WTC11 (cell line): ENCODE results near the gene TRIM4. TPM values are rescaled to one million over a fixed set of nuclear protein-coding genes. Genes with fewer than 3 reads are reported as not detected.

ENCODE experiments used
- ATAC-seq: fragments of 200-7000 bp; cut with Tn5 transposase; 2 replicates; pipeline ENCODE4 v1.10.0; 2021; ENCODE audit warnings: mild to moderate bottlenecking, moderate library complexity
- CTCF ChIA-PET: fragments of 300-600 bp; sonication (Branson Sonifier 250); formaldehyde crosslinking; loops from one replicate; lab custom pipeline; 2021; ENCODE audit warnings: antibody characterized with exemption; lab: Charles Lee
- POLR2A ChIA-PET: fragments of 350-600 bp; sonication (Branson Sonifier 250); formaldehyde crosslinking; loops from one replicate; lab custom pipeline; 2021; ENCODE audit warnings: antibody characterized with exemption; lab: Charles Lee
- DNase-seq: peaks from one replicate; pipeline ENCODE4 v3.0.0; 2021; ENCODE audit warnings: low spot score
- H3K27ac Mint-ChIP-seq: 2 replicates; pipeline ENCODE4 v1.8.0; 2021; ENCODE audit warnings: mixed read lengths
- H3K27me3 Mint-ChIP-seq: 2 replicates; pipeline ENCODE4 v1.8.0; 2021; ENCODE audit warnings: low read depth, mild to moderate bottlenecking, moderate library complexity, mixed read lengths
- H3K36me3 Mint-ChIP-seq: 2 replicates; pipeline ENCODE4 v1.8.0; 2021; ENCODE audit warnings: mixed read lengths
- H3K4me1 Mint-ChIP-seq: 2 replicates; pipeline ENCODE4 v1.8.0; 2022; ENCODE audit warnings: mixed read lengths
- H3K4me3 Mint-ChIP-seq: 2 replicates; pipeline ENCODE4 v1.8.0; 2021; ENCODE audit warnings: mild to moderate bottlenecking, moderate library complexity, mixed read lengths
- H3K9me3 Mint-ChIP-seq: 2 replicates; pipeline ENCODE4 v1.8.0; 2021; ENCODE audit warnings: mixed read lengths
- ARID4B ChIP-seq: sonication (generic); formaldehyde crosslinking; IDR thresholded peaks from 2 replicates; pipeline ENCODE4 v1.8.0; 2023; ENCODE audit warnings: missing genetic modification reagents, mild to moderate bottlenecking, borderline replicate concordance
- ATF1 ChIP-seq: sonication (generic); formaldehyde crosslinking; IDR thresholded peaks from 2 replicates; pipeline ENCODE4 v1.8.1; 2023; ENCODE audit warnings: mild to moderate bottlenecking, moderate library complexity, missing genetic modification reagents
- CBFB ChIP-seq: sonication (generic); formaldehyde crosslinking; IDR thresholded peaks from 2 replicates; pipeline ENCODE4 v1.8.1; 2022; ENCODE audit warnings: mild to moderate bottlenecking, low read depth, missing genetic modification reagents
- CREB1 ChIP-seq: sonication (generic); formaldehyde crosslinking; IDR thresholded peaks from 2 replicates; pipeline ENCODE4 v1.8.0; 2023; ENCODE audit warnings: mild to moderate bottlenecking, missing genetic modification reagents
- CREM ChIP-seq: sonication (generic); formaldehyde crosslinking; IDR thresholded peaks from 2 replicates; pipeline ENCODE4 v1.8.1; 2022; ENCODE audit warnings: mild to moderate bottlenecking, missing genetic modification reagents, moderate library complexity
- E2F4 ChIP-seq: sonication (generic); formaldehyde crosslinking; IDR thresholded peaks from 2 replicates; pipeline ENCODE4 v1.8.1; 2022; ENCODE audit warnings: low read depth, mild to moderate bottlenecking, moderate library complexity, missing genetic modification reagents, borderline replicate concordance
- ELF4 ChIP-seq: sonication (generic); formaldehyde crosslinking; IDR thresholded peaks from 2 replicates; pipeline ENCODE4 v1.8.1; 2022; ENCODE audit warnings: low read depth, mild to moderate bottlenecking, moderate library complexity, missing genetic modification reagents
- HMGXB4 ChIP-seq: sonication (generic); formaldehyde crosslinking; IDR thresholded peaks from 2 replicates; pipeline ENCODE4 v1.8.1; 2023; ENCODE audit warnings: mild to moderate bottlenecking, moderate library complexity, missing genetic modification reagents
- NR2C2 ChIP-seq: sonication (generic); formaldehyde crosslinking; IDR thresholded peaks from 2 replicates; pipeline ENCODE4 v1.8.0; 2022; ENCODE audit warnings: mild to moderate bottlenecking, missing genetic modification reagents
- PREB ChIP-seq: sonication (generic); formaldehyde crosslinking; IDR thresholded peaks from 2 replicates; pipeline ENCODE4 v1.8.1; 2022; ENCODE audit warnings: mild to moderate bottlenecking, missing genetic modification reagents, moderate library complexity, borderline replicate concordance
- PRRX2 ChIP-seq: fragments of 250-450 bp; sonication (Bioruptor Pico); IDR thresholded peaks from 2 replicates; pipeline ENCODE4 v1.8.0; 2021; ENCODE audit warnings: mild to moderate bottlenecking
- STAT6 ChIP-seq: sonication (generic); formaldehyde crosslinking; conservative IDR thresholded peaks from 2 replicates; pipeline ENCODE4 v1.8.1; 2023; ENCODE audit warnings: mild to moderate bottlenecking, low read depth, missing genetic modification reagents, moderate library complexity
- TP53 ChIP-seq: sonication (generic); formaldehyde crosslinking; IDR thresholded peaks from 2 replicates; pipeline ENCODE4 v1.8.1; 2023; ENCODE audit warnings: mild to moderate bottlenecking, missing genetic modification reagents
- ZBTB43 ChIP-seq: sonication (generic); formaldehyde crosslinking; IDR thresholded peaks from 2 replicates; pipeline ENCODE4 v1.8.1; 2023; ENCODE audit warnings: mild to moderate bottlenecking, missing genetic modification reagents
- ZNF232 ChIP-seq: sonication (generic); formaldehyde crosslinking; IDR thresholded peaks from 2 replicates; pipeline ENCODE4 v1.8.0; 2022; ENCODE audit warnings: mild to moderate bottlenecking, missing genetic modification reagents
- ZNF512 ChIP-seq: sonication (generic); formaldehyde crosslinking; IDR thresholded peaks from 2 replicates; pipeline ENCODE4 v1.8.1; 2022; ENCODE audit warnings: missing genetic modification reagents, borderline replicate concordance
- ZSCAN18 ChIP-seq: fragments of 250-450 bp; sonication (Bioruptor Pico); IDR thresholded peaks from 2 replicates; pipeline ENCODE4 v2.1.2; 2022; ENCODE audit warnings: mild to moderate bottlenecking, moderate library complexity
- total RNA-seq: library from RNA; stranded (reverse); gene quantifications from 3 replicates; pipeline ENCODE4 v1.2.3, GENCODE V29; 2021

The TRIM4 gene
- total RNA-seq, 1 experiment from 2014 or later = 6.6 TPM

- TF ChIP-seq HMGXB4 (CRISPR knock-in tag) = no peak
Measured at GRCh38 chr7:99927536-99927935, 8.2 kb upstream of the TRIM4 start (continued).

GRCh38 chr7:99926321-99926720 is 7.0 kb upstream of the TRIM4 start:
- Mint-ChIP-seq H3K9me3 (peaks cover 28% of the 10 kb centered on the region), H3K4me3 (no peak overlapping the region), H3K27ac (no peak overlapping the region), H3K36me3 (peaks cover 16% of the 10 kb centered on the region), H3K27me3 (peaks cover 14% of the 10 kb centered on the region), H3K4me1 (peaks cover 40% of the 10 kb centered on the region)
- ATAC-seq (no peak), DNase-seq (no peak)
- CTCF ChIA-PET = no interaction called here
- POLR2A ChIA-PET = no interaction called here
- TF ChIP-seq ZSCAN18 (CRISPR knock-in tag) = no peak
- TF ChIP-seq ATF1 (CRISPR knock-in tag) = no peak
- no peak for TF ChIP-seq ELF4

GRCh38 chr7:99923200-99923599 is 3.9 kb upstream of the TRIM4 start:
- peaks cover 26% of the 10 kb centered on the region for H3K36me3 Mint-ChIP-seq
- H3K4me3 Mint-ChIP-seq = no peak overlapping the region
- ChIA-PET CTCF (interaction anchor here (1.2 kb wide), 1 partner anchor 10 kb away, joined by 3 read pairs; no protein-coding TSS in a partner anchor), POLR2A (interaction anchor here (0.5 to 0.7 kb wide), 3 partner anchors 27 to 577 kb away, joined by 3 to 4 read pairs (median 3); no protein-coding TSS in a partner anchor)
- ATAC-seq (no peak), DNase-seq (no peak)
- no peak overlapping the region for H3K27ac Mint-ChIP-seq
- H3K27me3 Mint-ChIP-seq = peaks cover 10% of the 10 kb centered on the region
- H3K9me3 Mint-ChIP-seq = peaks cover 35% of the 10 kb centered on the region
- peaks cover 20% of the 10 kb centered on the region for H3K4me1 Mint-ChIP-seq
- TF ChIP-seq ZBTB43 (CRISPR knock-in tag) (no peak), E2F4 (CRISPR knock-in tag) (no peak), NR2C2 (CRISPR knock-in tag) (no peak), TP53 (CRISPR knock-in tag) (no peak), CBFB (no peak), ATF1 (CRISPR knock-in tag) (no peak), ARID4B (CRISPR knock-in tag) (no peak), ZNF512 (no peak), PRRX2 (CRISPR knock-in tag) (no peak), PREB (CRISPR knock-in tag) (no peak), CREM (CRISPR knock-in tag) (no peak), CREB1 (CRISPR knock-in tag) (no peak), ZNF232 (CRISPR knock-in tag) (no peak), STAT6 (CRISPR knock-in tag) (no peak)
